ENCODE measurements around the gene SPTBN1. TPM values are rescaled to one million over a fixed set of nuclear protein-coding genes. Genes with fewer than 3 reads are reported as not detected.

Gene SPTBN1
- total and polyA plus RNA-seq, 9 of the 15 experiments (the other 6 are each of a cell fraction or from before 2014, with no cell fraction given): 8.9 to 66.8 (median 31.4) TPM

- TF ChIP-seq GTF2B (IDR thresholded peaks at IDR 0.05; ENCODE audit: extremely low read depth, insufficient read length) (no peak), ZC3H8 (IDR thresholded peaks at IDR 0.05) (no peak), RNF2 (IDR thresholded peaks at IDR 0.05) (peak; percentile 98), STAT5B (CRISPR knock-in tag; IDR thresholded peaks at IDR 0.05) (no peak), TAF9B (IDR thresholded peaks at IDR 0.05; ENCODE audit: partially characterized antibody) (peak; percentile 75), KLF1 (tag; IDR thresholded peaks at IDR 0.05) (no peak), EWSR1 (IDR thresholded peaks at IDR 0.05; ENCODE audit: borderline replicate concordance, low read depth, partially characterized antibody) (no peak), RAD21 (CRISPR knock-in tag; conservative IDR thresholded peaks at IDR 0.05 in 1 of 2, IDR thresholded peaks at IDR 0.05 in 1 of 2) (no peak), RUNX1 (IDR thresholded peaks at IDR 0.05; ENCODE audit: low read depth) (no peak), MXI1 (IDR thresholded peaks at IDR 0.05; ENCODE audit: low read depth, low read length) (peak; percentile 62; the same call in 1 of the 2 replicates), NFE2 (IDR thresholded peaks at IDR 0.05; ENCODE audit: low read depth) (peak; percentile 51; the same call in 1 of the 2 replicates), ZNF707 (CRISPR knock-in tag; conservative IDR thresholded peaks at IDR 0.05) (no peak), ZNF263 (CRISPR knock-in tag; IDR thresholded peaks at IDR 0.05; ENCODE audit: borderline replicate concordance) (peak; percentile 90), BMI1 (IDR thresholded peaks at IDR 0.05; ENCODE audit: low read length) (no peak), CXXC5 (CRISPR knock-in tag; IDR thresholded peaks at IDR 0.05) (peak; percentile 86), JUND (IDR thresholded peaks at IDR 0.05; ENCODE audit: borderline replicate concordance, low read depth, low read length) (peak; percentile 87), JUND (tag; IDR thresholded peaks at IDR 0.05; ENCODE audit: borderline replicate concordance, low read depth, low read length) (peak; percentile 78; the same call in 2 of the 3 replicates), ZNF589 (CRISPR knock-in tag; IDR thresholded peaks at IDR 0.05; ENCODE audit: low read depth) (peak; percentile 92), GABPA (tag; conservative IDR thresholded peaks at IDR 0.05; ENCODE audit: low read depth) (peak; percentile 81), PML (IDR thresholded peaks at IDR 0.05; ENCODE audit: low read length) (peak; percentile 99), GTF2F1 (IDR thresholded peaks at IDR 0.05; ENCODE audit: low read depth, low read length) (no peak), XRCC3 (IDR thresholded peaks at IDR 0.05) (no peak), PYGO2 (tag; IDR thresholded peaks at IDR 0.05) (peak; percentile 93), U2AF1 (optimal IDR thresholded peaks at IDR 0.05; ENCODE audit: low read depth, low read length) (no peak), RAD51 (IDR thresholded peaks at IDR 0.05; ENCODE audit: borderline replicate concordance, low read depth) (peak; percentile 18; the same call in 1 of the 2 replicates), RBM34 (IDR thresholded peaks at IDR 0.05; ENCODE audit: borderline replicate concordance, insufficient read depth, low read length) (no peak), HIVEP1 (CRISPR knock-in tag; IDR thresholded peaks at IDR 0.05) (no peak)
- TF ChIP-seq, protein P1, sequence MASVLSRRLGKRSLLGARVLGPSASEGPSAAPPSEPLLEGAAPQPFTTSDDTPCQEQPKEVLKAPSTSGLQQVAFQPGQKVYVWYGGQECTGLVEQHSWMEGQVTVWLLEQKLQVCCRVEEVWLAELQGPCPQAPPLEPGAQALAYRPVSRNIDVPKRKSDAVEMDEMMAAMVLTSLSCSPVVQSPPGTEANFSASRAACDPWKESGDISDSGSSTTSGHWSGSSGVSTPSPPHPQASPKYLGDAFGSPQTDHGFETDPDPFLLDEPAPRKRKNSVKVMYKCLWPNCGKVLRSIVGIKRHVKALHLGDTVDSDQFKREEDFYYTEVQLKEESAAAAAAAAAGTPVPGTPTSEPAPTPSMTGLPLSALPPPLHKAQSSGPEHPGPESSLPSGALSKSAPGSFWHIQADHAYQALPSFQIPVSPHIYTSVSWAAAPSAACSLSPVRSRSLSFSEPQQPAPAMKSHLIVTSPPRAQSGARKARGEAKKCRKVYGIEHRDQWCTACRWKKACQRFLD (CRISPR knock-in tag; IDR thresholded peaks at IDR 0.05): peak; percentile 94
- TF ChIP-seq, protein P2, sequence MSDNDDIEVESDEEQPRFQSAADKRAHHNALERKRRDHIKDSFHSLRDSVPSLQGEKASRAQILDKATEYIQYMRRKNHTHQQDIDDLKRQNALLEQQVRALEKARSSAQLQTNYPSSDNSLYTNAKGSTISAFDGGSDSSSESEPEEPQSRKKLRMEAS (CRISPR knock-in tag; IDR thresholded peaks at IDR 0.05): 0 out of 2 replicates have a peak, but pooled peaks have one; percentile 16
Measured at GRCh38 chr2:54589340-54590215, 133.5 kb downstream of the SPTBN1 start (continued).

All from K562 (cell line).